Spinal cord (tissue), 10 donors: ENCODE data around the gene MRPL14. TPM values are rescaled to one million over a fixed set of nuclear protein-coding genes. Genes with fewer than 3 reads are reported as not detected.

Source experiments
- DNase-seq, 6 donors: peaks; one replicate each; pipeline versions ENCODE4 v3.0.0 to v3.0.0-alpha.2; 2013 to 2015; ENCODE audit warnings: low spot score in 6 of 6, low read depth in 4 of 6
- H3K27ac ChIP-seq: one replicate; pipeline ENCODE4 v1.5.1; 2013; ENCODE audit warnings: low read depth, low read length, control low read depth
- H3K27me3 ChIP-seq: one replicate; pipeline ENCODE4 v1.6.1; 2013; ENCODE audit warnings: low read length; ENCODE audit not compliant: control insufficient read depth, insufficient read depth
- H3K36me3 ChIP-seq: one replicate; pipeline ENCODE4 v1.6.1; 2013; ENCODE audit warnings: low read length; ENCODE audit not compliant: control insufficient read depth, insufficient read depth
- H3K4me1 ChIP-seq: one replicate; pipeline ENCODE4 v1.6.1; 2013; ENCODE audit warnings: low read length; ENCODE audit not compliant: control insufficient read depth, insufficient read depth
- H3K4me3 ChIP-seq: one replicate; pipeline ENCODE4 v1.5.1; 2013; ENCODE audit warnings: low read depth, low read length, control low read depth
- H3K9me3 ChIP-seq: one replicate; pipeline ENCODE4 v1.6.1; 2013; ENCODE audit warnings: low read length; ENCODE audit not compliant: control insufficient read depth, insufficient read depth
- WGBS: methylation state at CpG from one replicate; pipeline ENCODE4 v1.1.5; 2013; ENCODE audit warnings: missing lambda C conversion rate; ENCODE audit not compliant: insufficient coverage; 5-methylcytosine and 5-hydroxymethylcytosine counted together
- long read RNA-seq, 4 donors: transcript quantifications; one replicate each; lab custom pipeline, GENCODE V29; 2026
- polyA plus RNA-seq, 2 donors: library from polyadenylated mRNA; unstranded; fragments of 120-200 nt; gene quantifications; one replicate each; pipeline ENCODE4 v1.2.1, GENCODE V29; 2013; ENCODE audit not compliant: insufficient read length in 2 of 2
- total RNA-seq, 2 donors: library from RNA; depleted of rRNA in 1 of 2; stranded (reverse); fragments of 120-200 nt in 1 of 2; fragments of >200 nt in 1 of 2; gene quantifications; one replicate each; pipeline versions ENCODE4 v1.2.3 to v1.2.4, GENCODE V29; 2013 to 2014
- donor health status: healthy.

The MRPL14 gene
- total RNA-seq (10 to 100 TPM; 32.1 to 53.1 TPM), polyA plus RNA-seq (10 to 100 TPM; 34.6 to 38.3 TPM)
- long read RNA-seq, donor 1, transcript MRPL14-201 (3 exons, 959 nt): major isoform, 25 of 42 reads
- long read RNA-seq, donor 1, partial matches to known transcripts: 17 of 42 reads
- long read RNA-seq, donor 1, other reads (novel, unspliced or antisense): 0 of 42 reads
- long read RNA-seq, donor 2, transcript MRPL14-201 (3 exons, 959 nt): major isoform, 11 of 11 reads
- long read RNA-seq, donor 2, partial matches to known transcripts: 0 of 11 reads
- long read RNA-seq, donor 2, other reads (novel, unspliced or antisense): 0 of 11 reads
- long read RNA-seq, donor 3, transcript MRPL14-201 (3 exons, 959 nt): major isoform, 25 of 25 reads
- long read RNA-seq, donor 3, partial matches to known transcripts: 0 of 25 reads
- long read RNA-seq, donor 3, other reads (novel, unspliced or antisense): 0 of 25 reads
- long read RNA-seq, donor 4, transcript MRPL14-201 (3 exons, 959 nt): major isoform, 60 of 90 reads
- long read RNA-seq, donor 4, partial matches to known transcripts: 15 of 90 reads
- long read RNA-seq, donor 4, other reads (novel, unspliced or antisense): 15 of 90 reads

DNA sequence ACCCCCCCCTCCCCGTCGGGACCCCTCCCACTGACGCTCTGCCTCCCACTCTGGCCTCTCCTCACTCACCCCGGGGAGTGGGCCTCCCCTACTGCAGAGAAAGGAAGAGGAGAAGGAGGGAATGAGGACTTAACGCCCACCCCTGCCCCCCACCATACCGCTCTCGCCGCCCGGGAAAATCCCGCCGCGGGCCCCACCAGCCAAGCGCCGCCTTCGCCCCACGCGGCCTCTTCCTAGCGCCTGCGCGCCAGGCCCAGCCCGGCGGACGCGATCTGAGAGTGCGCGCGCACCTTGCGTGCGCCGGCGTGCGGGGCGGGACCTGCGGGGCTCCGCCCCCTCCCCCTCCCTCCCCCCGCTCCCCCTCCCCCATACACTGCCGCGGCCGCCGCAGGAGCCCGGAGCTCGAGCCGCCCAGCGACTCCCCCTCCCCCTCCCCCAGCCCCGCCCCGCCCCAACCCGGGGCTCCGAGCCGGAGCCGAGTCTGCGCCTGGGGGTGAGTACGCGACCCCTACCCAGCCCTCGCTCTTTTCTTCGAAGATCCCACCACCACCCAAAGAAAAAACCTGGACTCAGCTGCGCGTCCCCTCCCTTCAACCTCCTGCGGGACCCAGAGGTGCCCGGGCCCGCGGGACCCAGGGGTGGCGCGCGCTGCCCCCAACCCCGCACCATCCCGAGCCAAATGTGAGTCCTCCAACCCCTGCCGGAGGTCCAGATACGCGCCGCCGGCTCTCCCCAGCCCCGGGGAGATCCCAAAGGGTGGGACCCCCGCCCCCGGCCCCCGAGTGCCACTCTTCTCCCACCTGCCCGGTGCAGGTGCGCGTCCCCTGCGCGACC lies at the start of gene MRPL14, which contains the start of gene TMEM63B:
TSS of gene MRPL14 (minus strand) at position 267 of the 834 bp plus-strand sequence. CDS start 10,841 bp downstream, outside the sequence.
TSS of gene TMEM63B (plus strand) at position 369 of the 834 bp plus-strand sequence. CDS start 7,031 bp downstream, outside the sequence.
- 0% methylated on average over 28 of the region's 80 CpGs for WGBS
- DNase-seq: peak; percentile 77 to 97 (median 86)
- peaks cover 2% of the 10 kb centered on the region for H3K36me3 ChIP-seq
- H3K9me3 ChIP-seq: no peaks in the 10 kb centered on the region
- peak within 1 kb of the TSS; percentile 93 for H3K4me3 ChIP-seq
- H3K27ac ChIP-seq: peak within 1 kb of the TSS; percentile 89
- no peaks in the 10 kb centered on the region for H3K27me3 ChIP-seq
- H3K4me1 ChIP-seq: peaks cover 18% of the 10 kb centered on the region

DNA sequence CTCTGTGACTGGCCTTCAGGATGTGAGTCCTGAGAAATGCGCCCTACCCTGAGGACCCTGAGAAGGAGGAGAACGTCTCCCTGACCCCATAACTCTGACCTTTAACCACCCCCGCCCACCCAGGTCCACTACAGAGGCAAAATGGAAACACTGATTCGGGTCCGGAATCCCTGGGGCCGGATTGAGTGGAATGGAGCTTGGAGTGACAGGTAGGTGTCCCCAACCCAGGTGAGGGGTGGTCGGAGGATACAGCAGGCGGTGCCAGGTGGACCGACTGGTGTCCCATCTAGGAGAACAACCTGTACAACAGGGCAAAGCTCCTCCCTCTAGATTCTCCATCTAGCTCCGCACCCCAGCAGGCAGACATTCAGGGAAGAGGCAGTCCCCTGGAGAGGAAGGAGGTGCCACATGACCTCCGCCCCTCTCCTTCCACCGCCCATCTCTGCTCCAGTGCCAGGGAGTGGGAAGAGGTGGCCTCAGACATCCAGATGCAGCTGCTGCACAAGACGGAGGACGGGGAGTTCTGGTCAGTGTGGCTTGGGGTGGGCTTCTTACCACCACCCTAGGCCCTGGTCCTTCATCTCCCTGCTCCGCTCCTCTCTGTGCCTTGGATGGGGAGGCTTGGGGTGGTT lies 49.0 kb upstream of the MRPL14 start:
- no peaks in the 10 kb centered on the region for H3K36me3 ChIP-seq
- H3K4me1 ChIP-seq: peaks cover 9% of the 10 kb centered on the region
- no peak for DNase-seq
- no peaks in the 10 kb centered on the region for H3K27me3 ChIP-seq
- H3K4me3 ChIP-seq: no peak overlapping the region
- WGBS: 96% methylated on average over 4 of the region's 15 CpGs
- no peak overlapping the region for H3K27ac ChIP-seq
- H3K9me3 ChIP-seq: no peaks in the 10 kb centered on the region

DNA sequence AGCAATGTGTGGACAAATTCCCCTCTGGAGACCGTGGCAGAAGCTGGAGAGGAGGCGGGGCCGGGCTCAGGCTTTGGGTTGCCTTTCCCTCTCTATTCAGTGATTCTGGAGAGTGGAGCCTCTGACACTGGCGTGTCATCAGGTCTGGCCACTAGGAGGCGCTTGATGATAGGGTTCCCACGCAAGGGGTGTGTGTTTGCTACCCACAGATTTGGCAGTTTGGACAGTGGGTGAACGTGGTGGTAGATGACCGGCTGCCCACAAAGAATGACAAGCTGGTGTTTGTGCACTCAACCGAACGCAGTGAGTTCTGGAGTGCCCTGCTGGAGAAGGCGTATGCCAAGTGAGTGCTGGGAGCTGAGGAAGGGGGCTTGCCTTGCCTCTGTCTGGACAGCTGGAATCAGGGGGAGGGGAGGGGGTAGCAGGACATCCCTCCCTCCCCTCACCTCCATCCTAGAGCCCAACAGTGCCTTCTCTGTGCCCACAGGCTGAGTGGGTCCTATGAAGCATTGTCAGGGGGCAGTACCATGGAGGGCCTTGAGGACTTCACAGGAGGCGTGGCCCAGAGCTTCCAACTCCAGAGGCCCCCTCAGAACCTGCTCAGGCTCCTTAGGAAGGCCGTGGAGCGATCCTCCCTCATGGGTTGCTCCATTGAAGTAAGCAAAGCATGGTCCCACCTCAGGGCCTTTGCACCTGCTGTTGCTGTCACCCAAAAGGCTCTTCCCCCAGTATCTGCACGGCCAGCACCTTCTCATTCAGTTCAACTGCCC lies 45.7 kb upstream of the MRPL14 start:
- H3K4me3 ChIP-seq: no peak overlapping the region
- H3K27me3 ChIP-seq: peaks cover 3% of the 10 kb centered on the region
- no peaks in the 10 kb centered on the region for H3K9me3 ChIP-seq
- H3K36me3 ChIP-seq: no peaks in the 10 kb centered on the region
- DNase-seq: peak; percentile 38 to 88 (median 55)
- peaks cover 9% of the 10 kb centered on the region for H3K4me1 ChIP-seq
- H3K27ac ChIP-seq: no peak overlapping the region
- 29% methylated on average over 12 of the region's 15 CpGs for WGBS

DNA sequence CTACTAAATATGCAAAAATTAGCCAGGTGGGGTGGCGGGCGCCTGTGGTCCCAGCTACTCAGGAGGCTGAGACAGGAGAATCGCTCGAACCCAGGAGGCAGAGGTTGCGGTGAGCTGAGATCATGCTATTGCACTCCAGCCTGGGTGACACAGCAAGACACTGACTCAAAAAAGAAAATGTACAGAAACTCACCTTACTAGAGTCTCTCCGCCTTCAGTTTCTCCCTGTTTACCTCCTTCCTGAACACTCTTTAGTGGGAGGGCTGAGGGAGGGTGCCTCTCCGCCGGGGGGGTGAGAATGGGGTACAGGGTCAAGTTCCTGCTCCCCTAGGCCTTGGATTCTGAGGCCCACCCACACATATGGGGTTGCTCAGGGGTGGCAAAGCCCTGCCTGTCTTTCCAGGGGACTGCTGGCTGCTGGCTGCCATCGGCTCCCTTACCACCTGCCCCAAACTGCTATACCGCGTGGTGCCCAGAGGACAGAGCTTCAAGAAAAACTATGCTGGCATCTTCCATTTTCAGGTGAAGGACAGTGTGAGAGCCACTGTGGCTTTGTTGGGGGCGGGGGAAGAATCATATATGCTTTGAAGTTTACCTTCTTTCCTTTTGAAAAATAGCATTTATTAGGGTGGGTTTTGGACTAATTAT lies 44.8 kb upstream of the MRPL14 start:
- 100% methylated on average over 5 of the region's 12 CpGs for WGBS
- Histone ChIP-seq H3K4me1 (peaks cover 9% of the 10 kb centered on the region), H3K9me3 (no peaks in the 10 kb centered on the region), H3K36me3 (no peaks in the 10 kb centered on the region), H3K4me3 (no peak overlapping the region), H3K27ac (no peak overlapping the region), H3K27me3 (peaks cover 3% of the 10 kb centered on the region)
- no peak for DNase-seq

DNA sequence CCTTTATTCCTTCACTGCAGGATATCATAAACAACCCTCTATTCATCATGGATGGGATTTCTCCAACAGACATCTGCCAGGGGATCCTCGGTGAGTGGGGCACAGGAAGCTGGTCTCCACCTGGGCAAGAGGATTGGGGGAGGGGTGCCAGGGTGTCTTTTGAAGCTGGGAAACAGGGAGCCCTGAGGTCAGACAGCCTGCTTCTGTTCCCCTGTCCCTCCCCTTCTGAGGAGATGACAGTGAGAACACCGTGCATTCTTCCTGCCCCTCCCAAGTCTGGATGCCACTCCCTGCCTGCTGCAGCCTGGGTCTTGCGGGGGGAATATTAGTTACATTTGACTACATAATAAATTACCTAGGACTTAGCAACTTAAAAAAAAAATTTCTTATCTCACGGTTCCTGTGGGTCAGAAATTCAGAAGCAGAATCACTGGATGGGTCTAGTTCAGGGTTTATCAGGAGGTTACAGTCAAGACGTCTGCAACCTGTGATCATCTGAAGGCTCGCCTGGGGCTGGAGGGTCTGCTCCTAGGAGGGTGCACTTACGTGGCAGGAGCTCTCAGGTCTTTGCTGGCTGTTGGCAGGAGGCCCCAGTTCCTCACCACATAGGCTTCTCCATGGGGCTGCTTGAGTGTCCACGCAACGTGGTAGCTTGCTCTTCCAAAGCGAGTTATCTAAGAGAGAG lies 42.8 kb upstream of the MRPL14 start:
- Histone ChIP-seq H3K36me3 (no peaks in the 10 kb centered on the region), H3K4me3 (no peak overlapping the region), H3K27me3 (peaks cover 3% of the 10 kb centered on the region), H3K9me3 (no peaks in the 10 kb centered on the region), H3K27ac (no peak overlapping the region), H3K4me1 (peaks cover 9% of the 10 kb centered on the region)
- no peak for DNase-seq
- 80% methylated on average over 4 of the region's 10 CpGs for WGBS

DNA sequence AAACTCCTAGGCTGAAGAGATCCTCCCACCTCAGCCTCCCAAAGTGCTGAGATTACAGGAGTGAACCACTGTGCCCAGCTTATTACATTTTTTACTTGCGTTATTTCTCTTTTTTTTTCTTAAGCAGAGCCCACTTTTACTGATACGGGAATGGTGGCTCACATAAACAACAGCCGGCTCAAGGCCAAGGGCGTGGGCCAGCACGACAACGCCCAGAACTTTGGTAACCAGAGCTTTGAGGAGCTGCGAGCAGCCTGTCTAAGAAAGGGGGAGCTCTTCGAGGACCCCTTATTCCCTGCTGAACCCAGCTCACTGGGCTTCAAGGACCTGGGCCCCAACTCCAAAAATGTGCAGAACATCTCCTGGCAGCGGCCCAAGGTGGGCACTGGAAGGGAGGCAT lies 41.9 kb upstream of the MRPL14 start:
- WGBS: 88% methylated on average over 9 of the region's 9 CpGs
- H3K9me3 ChIP-seq: no peaks in the 10 kb centered on the region

DNA sequence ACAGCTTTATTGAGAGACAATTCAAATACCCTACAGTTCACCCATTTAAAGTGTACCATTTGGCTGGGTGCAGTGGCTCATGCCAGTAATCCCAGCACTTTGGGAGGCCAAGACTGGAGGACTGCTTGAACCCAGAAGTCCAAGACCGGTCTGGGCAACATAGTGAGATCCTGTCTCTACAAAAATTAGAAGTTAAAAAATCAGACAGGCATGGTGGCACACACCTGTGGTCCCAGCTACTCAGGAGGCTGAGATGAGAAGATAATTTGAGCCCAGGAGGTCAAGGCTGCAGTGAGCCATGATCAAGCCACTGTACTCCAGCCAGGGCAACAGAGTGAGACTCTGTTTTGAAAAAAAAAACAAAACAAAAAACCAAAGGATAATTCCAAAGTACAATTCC lies 40.3 kb upstream of the MRPL14 start:
- DNase-seq: no peak
- no peak overlapping the region for H3K4me3 ChIP-seq
- H3K9me3 ChIP-seq: no peaks in the 10 kb centered on the region
- no peak overlapping the region for H3K27ac ChIP-seq
- peaks cover 2% of the 10 kb centered on the region for H3K4me1 ChIP-seq
- H3K36me3 ChIP-seq: no peaks in the 10 kb centered on the region
- no CpG with 5 or more reads among the region's 1 CpG for WGBS
- peaks cover 3% of the 10 kb centered on the region for H3K27me3 ChIP-seq

More for the DNA sequence above, 41.9 kb upstream of the MRPL14 start:
- H3K27me3 ChIP-seq: peaks cover 3% of the 10 kb centered on the region
- no peak for DNase-seq
- H3K4me3 ChIP-seq: no peak overlapping the region
- no peaks in the 10 kb centered on the region for H3K36me3 ChIP-seq
- H3K27ac ChIP-seq: no peak overlapping the region
- H3K4me1 ChIP-seq: peaks cover 9% of the 10 kb centered on the region

DNA sequence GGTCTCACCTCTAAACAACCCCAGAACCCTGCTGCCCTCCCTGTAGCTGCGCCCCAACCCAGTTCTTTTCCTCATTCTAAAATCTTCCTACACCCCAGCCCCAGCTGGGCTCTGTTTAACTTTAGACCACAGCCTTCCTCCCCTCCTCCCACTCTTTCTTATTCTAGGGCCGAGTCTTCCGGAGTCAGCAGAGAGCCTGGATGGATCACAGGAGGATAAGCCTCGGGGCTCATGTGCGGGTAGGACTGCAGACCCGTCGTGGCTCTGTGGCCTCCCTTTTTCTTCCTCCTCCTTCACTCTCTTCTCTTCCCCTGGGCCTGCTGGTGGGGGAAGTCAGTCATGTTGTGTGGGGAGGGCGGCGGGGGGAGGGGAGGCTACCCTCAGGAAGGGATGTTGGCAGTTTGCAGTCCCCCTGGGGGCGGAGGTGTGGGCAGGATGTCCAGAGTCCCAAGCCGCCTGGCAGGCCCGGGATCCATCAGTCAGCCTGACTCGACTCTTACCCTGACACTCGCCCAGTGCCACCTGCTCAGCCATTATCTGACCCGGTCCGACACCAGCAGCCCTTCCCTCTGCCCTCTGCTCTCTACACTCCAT lies 39.4 kb upstream of the MRPL14 start:
- H3K27ac ChIP-seq: no peak overlapping the region
- no peaks in the 10 kb centered on the region for H3K9me3 ChIP-seq
- H3K4me1 ChIP-seq: no peaks in the 10 kb centered on the region
- no peak for DNase-seq
- no peaks in the 10 kb centered on the region for H3K36me3 ChIP-seq
- 58% methylated on average over 10 of the region's 16 CpGs for WGBS
- peaks cover 3% of the 10 kb centered on the region for H3K27me3 ChIP-seq
- no peak overlapping the region for H3K4me3 ChIP-seq
